Sigmoid colon (tissue), 4 donors: ENCODE measurements around the gene CERS3.

Experiments
- POLR2A ChIP-seq, 2 donors: fragments of 450-650 bp; IDR thresholded peaks; one replicate each; pipeline ENCODE4 v1.6.1; 2016; ENCODE audit warnings: antibody characterized with exemption in 2 of 2, mild to moderate bottlenecking in 2 of 2, moderate library complexity in 2 of 2
- POLR2AphosphoS5 ChIP-seq, 4 donors: sonication (generic); formaldehyde crosslinking; IDR thresholded peaks; one replicate each; pipeline ENCODE4 v1.6.1; 2017; ENCODE audit warnings: antibody characterized with exemption in 4 of 4
- TF ChIP-seq, protein P1 (sequence below), 4 experiments: fragments of 450-650 bp in 3 of 4; fragments of 200-600 bp in 1 of 4; IDR thresholded peaks; one replicate each; pipeline ENCODE4 v1.5.1; 2016 to 2019; ENCODE audit warnings: antibody characterized with exemption in 4 of 4, mild to moderate bottlenecking in 3 of 4, moderate library complexity in 2 of 4

DNA sequence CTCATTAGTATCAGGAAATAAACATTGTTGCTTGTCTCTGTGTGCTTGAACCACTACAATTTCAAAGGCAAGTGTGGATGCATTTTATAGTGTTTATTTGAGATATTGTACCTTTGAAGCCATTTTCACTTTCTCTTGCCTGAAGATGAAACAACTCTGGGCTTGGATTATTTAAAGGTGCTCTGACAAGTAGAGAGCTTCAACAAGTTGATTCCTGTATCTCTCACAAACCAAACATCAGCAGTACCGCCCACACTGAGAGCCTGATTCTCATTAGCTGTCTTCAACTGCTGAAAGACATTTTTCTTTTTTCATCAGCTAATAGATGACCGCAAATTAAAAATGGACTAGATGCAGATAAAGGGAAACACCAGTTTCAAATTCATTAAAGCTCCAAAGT lies 806 bp upstream of the CERS3 start:
- TF ChIP-seq, protein P1, sequence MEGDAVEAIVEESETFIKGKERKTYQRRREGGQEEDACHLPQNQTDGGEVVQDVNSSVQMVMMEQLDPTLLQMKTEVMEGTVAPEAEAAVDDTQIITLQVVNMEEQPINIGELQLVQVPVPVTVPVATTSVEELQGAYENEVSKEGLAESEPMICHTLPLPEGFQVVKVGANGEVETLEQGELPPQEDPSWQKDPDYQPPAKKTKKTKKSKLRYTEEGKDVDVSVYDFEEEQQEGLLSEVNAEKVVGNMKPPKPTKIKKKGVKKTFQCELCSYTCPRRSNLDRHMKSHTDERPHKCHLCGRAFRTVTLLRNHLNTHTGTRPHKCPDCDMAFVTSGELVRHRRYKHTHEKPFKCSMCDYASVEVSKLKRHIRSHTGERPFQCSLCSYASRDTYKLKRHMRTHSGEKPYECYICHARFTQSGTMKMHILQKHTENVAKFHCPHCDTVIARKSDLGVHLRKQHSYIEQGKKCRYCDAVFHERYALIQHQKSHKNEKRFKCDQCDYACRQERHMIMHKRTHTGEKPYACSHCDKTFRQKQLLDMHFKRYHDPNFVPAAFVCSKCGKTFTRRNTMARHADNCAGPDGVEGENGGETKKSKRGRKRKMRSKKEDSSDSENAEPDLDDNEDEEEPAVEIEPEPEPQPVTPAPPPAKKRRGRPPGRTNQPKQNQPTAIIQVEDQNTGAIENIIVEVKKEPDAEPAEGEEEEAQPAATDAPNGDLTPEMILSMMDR (IDR thresholded peaks at IDR 0.05), result no peak
- TF ChIP-seq POLR2A (IDR thresholded peaks at IDR 0.05) (no peak), POLR2AphosphoS5 (IDR thresholded peaks at IDR 0.05) (no peak)
